ENCODE data around the gene CA6.
"Not testable (repeated sequence)": the region's sequence is repeated elsewhere in the genome, so short reads cannot be mapped to it uniquely, and the experiment has no call there.

DNA sequence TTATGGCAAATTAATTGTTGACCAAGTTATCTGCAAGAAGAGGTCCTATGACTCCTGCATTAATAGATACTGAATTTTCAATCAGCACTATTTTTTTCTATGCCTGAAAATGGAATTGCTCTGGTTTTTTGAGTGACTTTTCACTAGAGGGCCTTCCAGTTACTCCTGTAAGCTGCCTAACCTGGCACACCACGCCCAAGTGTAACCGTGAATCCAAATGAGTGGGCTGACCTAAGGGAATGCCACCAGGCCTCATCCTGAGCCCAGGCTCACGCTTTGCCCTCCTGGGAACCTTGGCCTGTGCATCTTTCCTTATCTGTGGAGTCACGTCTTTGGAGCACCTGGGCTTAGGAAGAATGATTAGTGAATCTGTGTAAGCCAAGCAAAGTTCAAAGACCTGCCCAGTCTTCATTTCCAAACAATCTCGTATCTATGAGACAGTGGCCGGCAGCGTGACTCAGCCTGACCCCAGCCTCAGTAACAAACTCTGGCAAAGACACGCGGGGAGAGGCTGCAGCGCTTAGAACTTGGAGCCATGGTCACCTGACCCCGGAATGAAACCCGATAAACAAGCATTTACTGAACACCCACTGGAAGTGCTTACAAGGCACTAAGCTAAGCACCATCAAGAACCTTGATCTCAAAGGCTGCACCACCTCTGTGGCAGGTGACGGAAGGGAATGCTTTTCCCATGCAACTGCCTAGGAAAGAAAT lies 48.5 kb downstream of the CA6 start:
- not testable (repeated sequence) for TF ChIP-seq CTCF (conservative IDR thresholded peaks at IDR 0.05; ENCODE audit: low read length); EZH2phosphoT487 (IDR thresholded peaks at IDR 0.05; ENCODE audit: borderline replicate concordance, low read depth, low read length)
